Measurements from ENCODE around the gene AGBL4.

Gene AGBL4

GRCh38 chr1:48923116-48923515, 1100.6 kb downstream of the AGBL4 start:
- no peak for DNase-seq (ENCODE audit: low read depth)
- TF ChIP-seq CTCF (conservative IDR thresholded peaks at IDR 0.05; ENCODE audit: low read depth, low read length), result no peak
- H3K4me3 ChIP-seq (ENCODE audit: low read depth, low read length), result no peak overlapping the region

DNA sequence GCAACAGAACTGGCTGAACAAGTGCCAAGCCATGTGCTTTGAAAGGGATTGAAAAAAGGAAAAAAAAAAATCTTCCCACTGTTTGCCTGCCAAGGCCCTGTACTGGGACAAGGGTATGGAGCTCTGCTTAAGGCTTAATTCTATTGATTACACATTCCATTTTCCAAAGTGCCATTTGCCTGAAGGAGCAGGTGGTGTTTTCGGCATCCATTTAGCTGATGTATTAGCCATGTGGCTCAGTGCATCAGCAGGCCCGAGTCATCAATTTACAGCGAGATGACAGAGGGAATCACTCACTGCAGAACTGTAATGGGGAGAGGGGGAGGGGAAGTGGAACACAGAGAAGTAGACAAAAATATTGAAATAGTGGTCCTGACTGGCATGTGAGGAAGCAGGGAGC, 1102.9 kb downstream of the AGBL4 start:
- TF ChIP-seq CTCF (conservative IDR thresholded peaks at IDR 0.05; ENCODE audit: low read depth, low read length), result no peak
- H3K4me3 ChIP-seq (ENCODE audit: low read depth, low read length), result no peak overlapping the region
- no peak for DNase-seq (ENCODE audit: low read depth)

DNA sequence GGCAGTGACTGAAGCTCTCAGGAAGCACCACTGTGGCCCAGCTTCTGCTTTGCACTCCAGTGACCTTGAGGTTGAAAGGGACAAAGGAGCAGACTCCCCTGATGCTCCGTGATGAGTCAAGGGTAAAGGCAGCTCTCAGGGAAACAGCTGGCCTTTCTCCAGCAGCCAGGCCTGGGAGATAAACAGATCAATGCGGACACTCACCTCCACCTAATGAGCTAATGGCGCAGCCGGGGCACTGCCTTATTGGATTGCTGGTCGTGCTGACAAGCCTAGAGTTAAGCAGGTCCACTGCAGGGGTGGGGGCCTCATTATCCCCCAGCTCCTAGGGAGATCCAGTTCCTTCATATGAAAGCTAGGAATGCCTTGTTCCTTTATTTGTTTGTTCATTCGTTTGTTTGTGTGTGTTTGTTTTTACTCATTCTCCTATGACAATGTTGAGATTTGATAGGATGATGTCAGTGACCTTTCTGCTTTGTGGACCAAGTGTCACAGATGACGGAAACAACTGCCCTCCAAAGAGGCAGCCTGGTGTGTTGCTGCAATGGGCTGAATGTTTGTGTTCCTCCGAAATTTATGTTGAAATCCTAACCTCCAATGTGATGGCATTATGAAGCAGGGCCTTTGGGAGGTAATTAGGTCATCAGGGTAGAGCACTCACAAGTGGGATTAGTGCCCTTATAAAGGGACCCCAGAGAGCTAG, 1105.7 kb downstream of the AGBL4 start:
- DNase-seq (ENCODE audit: low read depth), result no peak
- H3K4me3 ChIP-seq (ENCODE audit: low read depth, low read length), result no peak overlapping the region
- TF ChIP-seq CTCF (conservative IDR thresholded peaks at IDR 0.05; ENCODE audit: low read depth, low read length), result no peak

DNA sequence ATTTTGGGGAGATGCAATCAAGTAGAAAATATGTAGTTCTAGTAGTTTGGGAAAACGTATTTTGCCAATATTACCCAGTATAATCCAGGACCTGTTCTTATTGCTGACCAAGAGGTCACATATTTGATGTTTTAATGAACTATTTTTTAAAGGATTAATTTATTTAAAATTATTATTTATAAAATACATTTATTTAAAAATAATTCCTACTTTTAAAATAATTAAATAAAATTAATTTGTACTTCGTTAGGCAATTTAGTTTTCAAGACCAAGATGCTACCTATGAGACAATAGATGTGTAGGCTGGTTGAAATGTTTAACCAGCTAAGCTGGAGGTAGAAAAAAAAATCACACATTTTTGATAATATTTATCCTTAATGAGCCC, 1106.7 kb downstream of the AGBL4 start:
- no peak for TF ChIP-seq CTCF (conservative IDR thresholded peaks at IDR 0.05; ENCODE audit: low read depth, low read length)
- H3K4me3 ChIP-seq (ENCODE audit: low read depth, low read length), result no peak overlapping the region
- DNase-seq (ENCODE audit: low read depth), result no peak

- peak; percentile 71 for TF ChIP-seq CTCF (conservative IDR thresholded peaks at IDR 0.05; ENCODE audit: low read depth, low read length)
- H3K4me3 ChIP-seq (ENCODE audit: low read depth, low read length), result no peak overlapping the region
- peak; percentile 73 for DNase-seq (ENCODE audit: low read depth)
Observed at GRCh38 chr1:48916130-48917069, 1107.4 kb downstream of the AGBL4 start.

DNA sequence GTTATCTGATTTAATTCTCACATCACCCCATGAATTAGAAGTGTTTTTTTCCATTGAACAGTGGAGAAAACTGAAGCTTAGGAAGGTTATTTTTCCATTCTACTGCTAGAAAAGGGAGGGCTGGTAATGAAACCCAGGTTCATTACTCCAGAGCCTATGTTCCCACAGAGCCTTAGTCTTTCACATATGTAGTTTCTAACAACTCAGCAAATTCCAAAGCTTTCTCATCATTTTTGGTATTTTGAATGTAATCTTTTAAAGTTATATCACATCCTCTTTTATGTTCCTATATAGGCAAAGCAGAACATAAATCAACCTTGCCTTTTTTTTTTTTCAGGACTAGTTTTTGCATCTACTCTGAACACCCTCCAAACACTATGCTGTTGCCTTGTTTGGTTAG, 1115.1 kb downstream of the AGBL4 start:
- TF ChIP-seq CTCF (conservative IDR thresholded peaks at IDR 0.05; ENCODE audit: low read depth, low read length), result no peak
- DNase-seq (ENCODE audit: low read depth), result no peak
- no peak overlapping the region for H3K4me3 ChIP-seq (ENCODE audit: low read depth, low read length)

All from choroid plexus epithelial cell (primary cell).